ENCODE data around the gene SLC24A4. TPM values are rescaled to one million over a fixed set of nuclear protein-coding genes. Genes with fewer than 3 reads are reported as not detected.
"Not testable (repeated sequence)": the region's sequence is repeated elsewhere in the genome, so short reads cannot be mapped to it uniquely, and the experiment has no call there.

SLC24A4 gene
- total RNA-seq, 4 donors from 2014 or later = 0.08 to 0.37 (median 0.22) TPM

GRCh38 chr14:92528486-92529100 is 205.6 kb downstream of the SLC24A4 start:
- DNase-seq (ENCODE audit: low spot score in 2 of 2) = peak in 1 of 2 donors; percentile 83
- WGBS, 2 donors = 94 to 96% methylated on average over 10 to 14 of the region's 14 CpGs
- H3K4me3 ChIP-seq (ENCODE audit: low read depth, poor library complexity, severe bottlenecking) = no peak overlapping the region
- TF ChIP-seq POLR2A (IDR thresholded peaks at IDR 0.05) (no peak), CTCF (IDR thresholded peaks at IDR 0.05) (no peak)
- intact Hi-C loops (cut with DNase I; ENCODE audit: low total_unique reads) = no loop called here

GRCh38 chr14:92529903-92530302 is 206.9 kb downstream of the SLC24A4 start:
- DNase-seq (ENCODE audit: low spot score in 2 of 2) = no peak
- intact Hi-C loops (cut with DNase I; ENCODE audit: low total_unique reads) = no loop called here
- H3K4me3 ChIP-seq (ENCODE audit: low read depth, poor library complexity, severe bottlenecking) = no peak overlapping the region
- TF ChIP-seq POLR2A (IDR thresholded peaks at IDR 0.05) (no peak), CTCF (IDR thresholded peaks at IDR 0.05) (no peak)
- WGBS, 2 donors = 70 to 79% methylated on average over 4 of the region's 4 CpGs

GRCh38 chr14:92531106-92531873 is 208.3 kb downstream of the SLC24A4 start:
- no peak for DNase-seq (ENCODE audit: low spot score in 2 of 2)
- 85 to 88% methylated on average over 16 of the region's 16 CpGs for WGBS, 2 donors
- no peak overlapping the region for H3K4me3 ChIP-seq (ENCODE audit: low read depth, poor library complexity, severe bottlenecking)
- TF ChIP-seq CTCF (IDR thresholded peaks at IDR 0.05) (no peak), POLR2A (IDR thresholded peaks at IDR 0.05) (no peak)
- intact Hi-C loops (cut with DNase I; ENCODE audit: low total_unique reads) = no loop called here

GRCh38 chr14:92532490-92533163 is 209.7 kb downstream of the SLC24A4 start:
- peak in 1 of 2 donors; percentile 72 for DNase-seq (ENCODE audit: low spot score in 2 of 2)
- WGBS, 2 donors = 55 to 65% methylated on average over 9 to 10 of the region's 10 CpGs
- intact Hi-C loops (cut with DNase I; ENCODE audit: low total_unique reads) = no loop called here
- H3K4me3 ChIP-seq (ENCODE audit: low read depth, poor library complexity, severe bottlenecking) = no peak overlapping the region
- no peak for TF ChIP-seq POLR2A (IDR thresholded peaks at IDR 0.05)
- TF ChIP-seq CTCF (IDR thresholded peaks at IDR 0.05) = no peak

GRCh38 chr14:92534932-92535643 is 212.1 kb downstream of the SLC24A4 start:
- TF ChIP-seq CTCF (IDR thresholded peaks at IDR 0.05) (no peak), POLR2A (IDR thresholded peaks at IDR 0.05) (no peak)

GRCh38 chr14:92536231-92536630 is 213.3 kb downstream of the SLC24A4 start:
- intact Hi-C loops (cut with DNase I; ENCODE audit: low total_unique reads); DNase-seq (ENCODE audit: low spot score in 2 of 2); H3K4me3 ChIP-seq (ENCODE audit: low read depth, poor library complexity, severe bottlenecking): not testable (repeated sequence)
- 48 to 59% methylated on average over 8 of the region's 8 CpGs for WGBS, 2 donors

More at GRCh38 chr14:92534932-92535643, 212.1 kb downstream of the SLC24A4 start:
- intact Hi-C loops (cut with DNase I; ENCODE audit: low total_unique reads) = no loop called here
- DNase-seq (ENCODE audit: low spot score in 2 of 2) = no peak
- WGBS, 2 donors = 54 to 58% methylated on average over 17 of the region's 17 CpGs
- H3K4me3 ChIP-seq (ENCODE audit: low read depth, poor library complexity, severe bottlenecking) = no peak overlapping the region
